GM21619 (cell line): ENCODE results near the gene CAMTA2.
A peak's percentile ranks its signal among the peaks of the same experiment; 100 is the strongest.

Source experiments
- ATAC-seq: cut with Tn5 transposase; IDR thresholded peaks from one replicate; pipeline ENCODE4 v1.9.1; 2021; ENCODE audit not compliant: unreplicated experiment

CAMTA2 gene

GRCh38 chr17:4999430-5000093, 12.1 kb upstream of the CAMTA2 start:
- no peak for ATAC-seq

- no peak for ATAC-seq
Observed at GRCh38 chr17:4998732-4999429, 11.4 kb upstream of the CAMTA2 start.

- peak; percentile 6 for ATAC-seq
Observed at GRCh38 chr17:4998027-4998731, 10.7 kb upstream of the CAMTA2 start.

- peak; percentile 81 for ATAC-seq
Observed at GRCh38 chr17:4997302-4998026, 10.0 kb upstream of the CAMTA2 start, which contains the start of the genes INCA1 and KIF1C. Gene INCA1 (minus strand): TSS chr17:4997522. CDS start chr17:4994437, 3,085 bp downstream. Gene KIF1C (plus strand): TSS chr17:4997950. CDS start chr17:5000247, 2,297 bp downstream.

GRCh38 chr17:4994081-4994595, 6.7 kb upstream of the CAMTA2 start:
- ATAC-seq, result no peak

- ATAC-seq, result peak; percentile 9
Observed at GRCh38 chr17:4987767-4988567, 492 bp upstream of the CAMTA2 start.

- ATAC-seq, result no peak
Observed at GRCh38 chr17:4986403-4986802, 1.1 kb downstream of the CAMTA2 start.

GRCh38 chr17:4982305-4982704, 5.2 kb downstream of the CAMTA2 start:
- no peak for ATAC-seq

GRCh38 chr17:4980644-4981216, 6.7 kb downstream of the CAMTA2 start:
- ATAC-seq, result no peak

GRCh38 chr17:4978726-4979125, 8.7 kb downstream of the CAMTA2 start:
- ATAC-seq, result no peak

GRCh38 chr17:4974115-4974670, 13.3 kb downstream of the CAMTA2 start:
- ATAC-seq, result no peak

- no peak for ATAC-seq
Observed at GRCh38 chr17:4973256-4974114, 14.0 kb downstream of the CAMTA2 start.

GRCh38 chr17:4972752-4973151, 14.7 kb downstream of the CAMTA2 start:
- no peak for ATAC-seq

- ATAC-seq, result no peak
Observed at GRCh38 chr17:4972322-4972721, 15.2 kb downstream of the CAMTA2 start.

GRCh38 chr17:4971826-4972225, 15.6 kb downstream of the CAMTA2 start:
- no peak for ATAC-seq

GRCh38 chr17:4970273-4970672, 17.2 kb downstream of the CAMTA2 start:
- no peak for ATAC-seq

GRCh38 chr17:4969551-4970173, 17.8 kb downstream of the CAMTA2 start:
- no peak for ATAC-seq

GRCh38 chr17:4969047-4969550, 18.4 kb downstream of the CAMTA2 start:
- ATAC-seq, result no peak
